ENCODE data around the gene MBD5.
A peak's percentile ranks its signal among the peaks of the same experiment; 100 is the strongest.
"Not testable (repeated sequence)": the region's sequence is repeated elsewhere in the genome, so short reads cannot be mapped to it uniquely, and the experiment has no call there.

MBD5 gene

GRCh38 chr2:148021059-148021861, at the start of gene MBD5:
Gene MBD5, plus strand, starts transcription at chr2:148021091.
- Histone ChIP-seq H3K79me2 (ENCODE audit: control insufficient read depth, insufficient read depth, low read length, unreplicated experiment) (peaks cover 87% of the 10 kb centered on the region), H3K27ac (ENCODE audit: low read depth, low read length) (peak within 1 kb of the TSS; percentile 71), H3K4me3 (ENCODE audit: low read depth, low read length) (peak within 1 kb of the TSS; percentile 97), H2AFZ (ENCODE audit: low read length, unreplicated experiment) (peak within 1 kb of the TSS; percentile 92), H3K4me1 (ENCODE audit: control insufficient read depth, insufficient read depth, low read length, unreplicated experiment) (peaks cover 21% of the 10 kb centered on the region), H3K27me3 (ENCODE audit: insufficient read depth, low read length) (no peaks in the 10 kb centered on the region), H3K36me3 (ENCODE audit: insufficient read depth, low read length) (no peaks in the 10 kb centered on the region)

GRCh38 chr2:147976102-147976501, 44.8 kb upstream of the MBD5 start:
- no peaks in the 10 kb centered on the region for H3K4me1 ChIP-seq (ENCODE audit: control insufficient read depth, insufficient read depth, low read length, unreplicated experiment)
- H3K36me3 ChIP-seq (ENCODE audit: insufficient read depth, low read length) = peaks cover 11% of the 10 kb centered on the region; the same call in 1 of the 2 replicates
- no peak overlapping the region for H3K27ac ChIP-seq (ENCODE audit: low read depth, low read length)
- H2AFZ ChIP-seq (ENCODE audit: low read length, unreplicated experiment) = no peak overlapping the region
- no peaks in the 10 kb centered on the region for H3K27me3 ChIP-seq (ENCODE audit: insufficient read depth, low read length)
- no peak overlapping the region for H3K4me3 ChIP-seq (ENCODE audit: low read depth, low read length)
- H3K79me2 ChIP-seq (ENCODE audit: control insufficient read depth, insufficient read depth, low read length, unreplicated experiment) = peaks cover 15% of the 10 kb centered on the region

GRCh38 chr2:147977679-147978078, 43.2 kb upstream of the MBD5 start:
- H3K4me1 ChIP-seq (ENCODE audit: control insufficient read depth, insufficient read depth, low read length, unreplicated experiment) = no peaks in the 10 kb centered on the region
- no peak overlapping the region for H2AFZ ChIP-seq (ENCODE audit: low read length, unreplicated experiment)
- H3K27ac ChIP-seq (ENCODE audit: low read depth, low read length) = no peak overlapping the region
- no peaks in the 10 kb centered on the region for H3K27me3 ChIP-seq (ENCODE audit: insufficient read depth, low read length)
- no peak overlapping the region for H3K4me3 ChIP-seq (ENCODE audit: low read depth, low read length)
- H3K79me2 ChIP-seq (ENCODE audit: control insufficient read depth, insufficient read depth, low read length, unreplicated experiment) = peaks cover 18% of the 10 kb centered on the region
- H3K36me3 ChIP-seq (ENCODE audit: insufficient read depth, low read length) = peaks cover 10% of the 10 kb centered on the region; the same call in 1 of the 2 replicates

- Histone ChIP-seq H3K36me3 (ENCODE audit: insufficient read depth, low read length) (peaks cover 7% of the 10 kb centered on the region; the same call in 1 of the 2 replicates), H3K4me3 (ENCODE audit: low read depth, low read length) (no peak overlapping the region), H3K4me1 (ENCODE audit: control insufficient read depth, insufficient read depth, low read length, unreplicated experiment) (no peaks in the 10 kb centered on the region), H2AFZ (ENCODE audit: low read length, unreplicated experiment) (no peak overlapping the region), H3K79me2 (ENCODE audit: control insufficient read depth, insufficient read depth, low read length, unreplicated experiment) (peaks cover 28% of the 10 kb centered on the region), H3K27me3 (ENCODE audit: insufficient read depth, low read length) (no peaks in the 10 kb centered on the region), H3K27ac (ENCODE audit: low read depth, low read length) (no peak overlapping the region)
Observed at GRCh38 chr2:147980940-147981528, 39.9 kb upstream of the MBD5 start.

GRCh38 chr2:147989102-147989501, 31.8 kb upstream of the MBD5 start:
- Histone ChIP-seq H2AFZ (ENCODE audit: low read length, unreplicated experiment) (no peak overlapping the region), H3K79me2 (ENCODE audit: control insufficient read depth, insufficient read depth, low read length, unreplicated experiment) (peaks cover 7% of the 10 kb centered on the region), H3K27ac (ENCODE audit: low read depth, low read length) (no peak overlapping the region), H3K27me3 (ENCODE audit: insufficient read depth, low read length) (no peaks in the 10 kb centered on the region), H3K4me3 (ENCODE audit: low read depth, low read length) (no peak overlapping the region), H3K4me1 (ENCODE audit: control insufficient read depth, insufficient read depth, low read length, unreplicated experiment) (no peaks in the 10 kb centered on the region), H3K36me3 (ENCODE audit: insufficient read depth, low read length) (no peaks in the 10 kb centered on the region)

- Histone ChIP-seq H3K79me2 (ENCODE audit: control insufficient read depth, insufficient read depth, low read length, unreplicated experiment) (peaks cover 10% of the 10 kb centered on the region), H3K27ac (ENCODE audit: low read depth, low read length) (no peak overlapping the region)
Observed at GRCh38 chr2:147989809-147990403, 31.0 kb upstream of the MBD5 start.

GRCh38 chr2:147994965-147995364, 25.9 kb upstream of the MBD5 start:
- H3K4me3 ChIP-seq (ENCODE audit: low read depth, low read length); H3K27me3 ChIP-seq (ENCODE audit: insufficient read depth, low read length); H3K27ac ChIP-seq (ENCODE audit: low read depth, low read length); H2AFZ ChIP-seq (ENCODE audit: low read length, unreplicated experiment); H3K4me1 ChIP-seq (ENCODE audit: control insufficient read depth, insufficient read depth, low read length, unreplicated experiment): not testable (repeated sequence)
- Histone ChIP-seq H3K36me3 (ENCODE audit: insufficient read depth, low read length) (0 out of 2 replicates have a peak, but pooled peaks cover 10% of the 10 kb centered on the region), H3K79me2 (ENCODE audit: control insufficient read depth, insufficient read depth, low read length, unreplicated experiment) (peaks cover 25% of the 10 kb centered on the region)

More at GRCh38 chr2:147989809-147990403, 31.0 kb upstream of the MBD5 start:
- Histone ChIP-seq H2AFZ (ENCODE audit: low read length, unreplicated experiment) (no peak overlapping the region), H3K27me3 (ENCODE audit: insufficient read depth, low read length) (no peaks in the 10 kb centered on the region), H3K4me1 (ENCODE audit: control insufficient read depth, insufficient read depth, low read length, unreplicated experiment) (no peaks in the 10 kb centered on the region), H3K36me3 (ENCODE audit: insufficient read depth, low read length) (0 out of 2 replicates have a peak, but pooled peaks cover under 1% of the 10 kb centered on the region), H3K4me3 (ENCODE audit: low read depth, low read length) (no peak overlapping the region)

- H3K4me1 ChIP-seq (ENCODE audit: control insufficient read depth, insufficient read depth, low read length, unreplicated experiment) = no peaks in the 10 kb centered on the region
- peaks cover 28% of the 10 kb centered on the region for H3K79me2 ChIP-seq (ENCODE audit: control insufficient read depth, insufficient read depth, low read length, unreplicated experiment)
- 0 out of 2 replicates have a peak, but pooled peaks cover 10% of the 10 kb centered on the region for H3K36me3 ChIP-seq (ENCODE audit: insufficient read depth, low read length)
- H3K27ac ChIP-seq (ENCODE audit: low read depth, low read length) = no peak overlapping the region
- no peak overlapping the region for H3K4me3 ChIP-seq (ENCODE audit: low read depth, low read length)
- H3K27me3 ChIP-seq (ENCODE audit: insufficient read depth, low read length) = no peaks in the 10 kb centered on the region
- H2AFZ ChIP-seq (ENCODE audit: low read length, unreplicated experiment) = no peak overlapping the region
Observed at GRCh38 chr2:147996828-147997227, 24.1 kb upstream of the MBD5 start.

- Histone ChIP-seq H3K4me1 (ENCODE audit: control insufficient read depth, insufficient read depth, low read length, unreplicated experiment) (no peaks in the 10 kb centered on the region), H3K36me3 (ENCODE audit: insufficient read depth, low read length) (0 out of 2 replicates have a peak, but pooled peaks cover 10% of the 10 kb centered on the region), H3K27me3 (ENCODE audit: insufficient read depth, low read length) (no peaks in the 10 kb centered on the region), H2AFZ (ENCODE audit: low read length, unreplicated experiment) (no peak overlapping the region), H3K79me2 (ENCODE audit: control insufficient read depth, insufficient read depth, low read length, unreplicated experiment) (peaks cover 28% of the 10 kb centered on the region), H3K4me3 (ENCODE audit: low read depth, low read length) (no peak overlapping the region), H3K27ac (ENCODE audit: low read depth, low read length) (no peak overlapping the region)
Observed at GRCh38 chr2:147998203-147998602, 22.7 kb upstream of the MBD5 start.

- Histone ChIP-seq H3K79me2 (ENCODE audit: control insufficient read depth, insufficient read depth, low read length, unreplicated experiment) (peaks cover 31% of the 10 kb centered on the region), H2AFZ (ENCODE audit: low read length, unreplicated experiment) (no peak overlapping the region), H3K4me1 (ENCODE audit: control insufficient read depth, insufficient read depth, low read length, unreplicated experiment) (no peaks in the 10 kb centered on the region), H3K36me3 (ENCODE audit: insufficient read depth, low read length) (0 out of 2 replicates have a peak, but pooled peaks cover 10% of the 10 kb centered on the region), H3K27ac (ENCODE audit: low read depth, low read length) (no peak overlapping the region), H3K4me3 (ENCODE audit: low read depth, low read length) (no peak overlapping the region), H3K27me3 (ENCODE audit: insufficient read depth, low read length) (no peaks in the 10 kb centered on the region)
Observed at GRCh38 chr2:147999126-147999525, 21.8 kb upstream of the MBD5 start.

Data from ACC112 (cell line).